Measurements from ENCODE around the gene MEIS2.

The MEIS2 gene

DNA sequence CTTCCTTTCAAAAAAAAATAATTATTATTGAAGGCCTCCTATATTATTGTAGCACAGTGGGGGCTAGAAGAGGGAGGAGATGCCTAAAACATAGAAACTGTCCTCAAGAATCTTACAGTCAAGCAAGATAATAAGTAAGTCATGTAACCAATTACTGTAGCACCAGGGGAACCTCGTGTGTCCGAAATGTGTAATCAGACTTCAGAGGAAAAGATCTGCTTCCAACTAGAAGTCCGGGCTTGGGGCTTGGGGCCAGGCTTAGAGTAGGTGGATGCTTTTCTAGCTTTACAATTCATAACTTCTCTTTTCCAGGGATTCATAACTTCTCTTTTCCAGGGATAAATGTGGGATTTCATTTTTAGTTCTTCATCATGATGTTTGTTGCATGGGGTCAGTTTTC, 29.2 kb downstream of the MEIS2 start:
- TF ChIP-seq, protein P1, sequence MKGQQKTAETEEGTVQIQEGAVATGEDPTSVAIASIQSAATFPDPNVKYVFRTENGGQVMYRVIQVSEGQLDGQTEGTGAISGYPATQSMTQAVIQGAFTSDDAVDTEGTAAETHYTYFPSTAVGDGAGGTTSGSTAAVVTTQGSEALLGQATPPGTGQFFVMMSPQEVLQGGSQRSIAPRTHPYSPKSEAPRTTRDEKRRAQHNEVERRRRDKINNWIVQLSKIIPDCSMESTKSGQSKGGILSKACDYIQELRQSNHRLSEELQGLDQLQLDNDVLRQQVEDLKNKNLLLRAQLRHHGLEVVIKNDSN (IDR thresholded peaks at IDR 0.05), result no peak
- no peak for TF ChIP-seq YY1 (IDR thresholded peaks at IDR 0.05; ENCODE audit: low read depth)
- no peak for TF ChIP-seq ZBTB7A (IDR thresholded peaks at IDR 0.05; ENCODE audit: low read depth)
- TF ChIP-seq CREB1 (IDR thresholded peaks at IDR 0.05; ENCODE audit: low read depth), result no peak
- TF ChIP-seq EP300 (IDR thresholded peaks at IDR 0.05; ENCODE audit: borderline replicate concordance), result no peak
- TF ChIP-seq RAD21 (IDR thresholded peaks at IDR 0.05; ENCODE audit: low read depth), result no peak
- no peak for TF ChIP-seq TAF1 (IDR thresholded peaks at IDR 0.05; ENCODE audit: low read depth)
- no peak for TF ChIP-seq NFIC (IDR thresholded peaks at IDR 0.05)
- TF ChIP-seq, protein P2, sequence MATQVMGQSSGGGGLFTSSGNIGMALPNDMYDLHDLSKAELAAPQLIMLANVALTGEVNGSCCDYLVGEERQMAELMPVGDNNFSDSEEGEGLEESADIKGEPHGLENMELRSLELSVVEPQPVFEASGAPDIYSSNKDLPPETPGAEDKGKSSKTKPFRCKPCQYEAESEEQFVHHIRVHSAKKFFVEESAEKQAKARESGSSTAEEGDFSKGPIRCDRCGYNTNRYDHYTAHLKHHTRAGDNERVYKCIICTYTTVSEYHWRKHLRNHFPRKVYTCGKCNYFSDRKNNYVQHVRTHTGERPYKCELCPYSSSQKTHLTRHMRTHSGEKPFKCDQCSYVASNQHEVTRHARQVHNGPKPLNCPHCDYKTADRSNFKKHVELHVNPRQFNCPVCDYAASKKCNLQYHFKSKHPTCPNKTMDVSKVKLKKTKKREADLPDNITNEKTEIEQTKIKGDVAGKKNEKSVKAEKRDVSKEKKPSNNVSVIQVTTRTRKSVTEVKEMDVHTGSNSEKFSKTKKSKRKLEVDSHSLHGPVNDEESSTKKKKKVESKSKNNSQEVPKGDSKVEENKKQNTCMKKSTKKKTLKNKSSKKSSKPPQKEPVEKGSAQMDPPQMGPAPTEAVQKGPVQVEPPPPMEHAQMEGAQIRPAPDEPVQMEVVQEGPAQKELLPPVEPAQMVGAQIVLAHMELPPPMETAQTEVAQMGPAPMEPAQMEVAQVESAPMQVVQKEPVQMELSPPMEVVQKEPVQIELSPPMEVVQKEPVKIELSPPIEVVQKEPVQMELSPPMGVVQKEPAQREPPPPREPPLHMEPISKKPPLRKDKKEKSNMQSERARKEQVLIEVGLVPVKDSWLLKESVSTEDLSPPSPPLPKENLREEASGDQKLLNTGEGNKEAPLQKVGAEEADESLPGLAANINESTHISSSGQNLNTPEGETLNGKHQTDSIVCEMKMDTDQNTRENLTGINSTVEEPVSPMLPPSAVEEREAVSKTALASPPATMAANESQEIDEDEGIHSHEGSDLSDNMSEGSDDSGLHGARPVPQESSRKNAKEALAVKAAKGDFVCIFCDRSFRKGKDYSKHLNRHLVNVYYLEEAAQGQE (IDR thresholded peaks at IDR 0.05; ENCODE audit: low read depth), result no peak
- TF ChIP-seq, protein P3, sequence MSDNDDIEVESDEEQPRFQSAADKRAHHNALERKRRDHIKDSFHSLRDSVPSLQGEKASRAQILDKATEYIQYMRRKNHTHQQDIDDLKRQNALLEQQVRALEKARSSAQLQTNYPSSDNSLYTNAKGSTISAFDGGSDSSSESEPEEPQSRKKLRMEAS (IDR thresholded peaks at IDR 0.05), result no peak
- TF ChIP-seq EGR1 (IDR thresholded peaks at IDR 0.05), result no peak
- TF ChIP-seq TEAD4 (IDR thresholded peaks at IDR 0.05), result no peak
- TF ChIP-seq CEBPB (IDR thresholded peaks at IDR 0.05), result no peak
- TF ChIP-seq TCF12 (IDR thresholded peaks at IDR 0.05; ENCODE audit: low read depth), result no peak
- TF ChIP-seq FOXM1 (IDR thresholded peaks at IDR 0.05; ENCODE audit: borderline replicate concordance, low read depth), result no peak

DNA sequence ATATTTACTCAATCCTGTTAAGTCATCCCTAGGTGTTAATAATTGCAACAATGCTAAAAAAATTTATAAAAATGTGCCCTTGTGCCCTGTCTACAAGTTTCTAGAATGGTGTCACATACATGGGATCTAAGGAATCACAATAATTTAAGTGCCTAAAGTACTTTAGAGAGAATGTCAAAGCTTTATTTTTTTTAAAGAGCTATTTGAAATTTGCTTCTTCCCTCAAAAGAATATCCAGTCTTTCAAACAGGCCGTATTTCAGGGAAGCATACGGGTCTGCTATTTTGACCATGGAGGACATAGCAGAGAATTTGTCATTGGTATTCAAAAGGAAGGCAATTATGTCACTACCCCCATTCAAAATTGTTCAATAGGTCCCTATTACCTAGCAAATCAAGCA, 29.7 kb downstream of the MEIS2 start:
- TF ChIP-seq, protein P3 (IDR thresholded peaks at IDR 0.05), result no peak
- TF ChIP-seq EGR1 (IDR thresholded peaks at IDR 0.05) (no peak), ZBTB7A (IDR thresholded peaks at IDR 0.05; ENCODE audit: low read depth) (no peak), YY1 (IDR thresholded peaks at IDR 0.05; ENCODE audit: low read depth) (no peak), TEAD4 (IDR thresholded peaks at IDR 0.05) (no peak), CEBPB (IDR thresholded peaks at IDR 0.05) (no peak), EP300 (IDR thresholded peaks at IDR 0.05; ENCODE audit: borderline replicate concordance) (no peak), CREB1 (IDR thresholded peaks at IDR 0.05; ENCODE audit: low read depth) (no peak), TCF12 (IDR thresholded peaks at IDR 0.05; ENCODE audit: low read depth) (no peak)
- TF ChIP-seq, protein P1 (IDR thresholded peaks at IDR 0.05), result no peak
- TF ChIP-seq, protein P2 (IDR thresholded peaks at IDR 0.05; ENCODE audit: low read depth), result no peak

DNA sequence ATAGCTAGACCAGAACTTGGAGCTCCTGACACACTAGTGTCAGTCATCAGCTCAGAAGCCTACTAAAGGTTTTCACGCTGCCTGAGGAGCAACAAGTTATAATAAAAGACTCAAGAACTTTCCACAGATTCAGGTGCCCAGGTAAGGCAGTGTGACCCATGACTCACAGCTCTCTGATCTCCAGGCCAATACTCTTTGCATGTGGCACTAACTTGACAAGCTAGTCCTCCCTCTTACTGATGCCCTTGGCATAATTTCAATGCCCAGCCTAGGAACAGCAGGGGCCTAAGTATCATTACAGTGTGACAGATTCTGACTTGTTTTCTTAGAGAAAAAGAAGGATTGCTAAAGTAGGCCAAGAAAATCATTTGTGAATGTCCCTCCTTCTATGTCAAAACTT, 38.4 kb downstream of the MEIS2 start:
- TF ChIP-seq TCF12 (IDR thresholded peaks at IDR 0.05; ENCODE audit: low read depth), result no peak
- TF ChIP-seq, protein P3 (IDR thresholded peaks at IDR 0.05), result no peak
- TF ChIP-seq FOXM1 (IDR thresholded peaks at IDR 0.05; ENCODE audit: borderline replicate concordance, low read depth), result no peak
- TF ChIP-seq EP300 (IDR thresholded peaks at IDR 0.05; ENCODE audit: borderline replicate concordance), result no peak
- TF ChIP-seq YY1 (IDR thresholded peaks at IDR 0.05; ENCODE audit: low read depth), result no peak
- TF ChIP-seq NFIC (IDR thresholded peaks at IDR 0.05), result no peak
- TF ChIP-seq EGR1 (IDR thresholded peaks at IDR 0.05), result no peak
- TF ChIP-seq CEBPB (IDR thresholded peaks at IDR 0.05), result no peak
- TF ChIP-seq TEAD4 (IDR thresholded peaks at IDR 0.05), result no peak
- TF ChIP-seq RAD21 (IDR thresholded peaks at IDR 0.05; ENCODE audit: low read depth), result no peak
- no peak for TF ChIP-seq CREB1 (IDR thresholded peaks at IDR 0.05; ENCODE audit: low read depth)
- no peak for TF ChIP-seq TAF1 (IDR thresholded peaks at IDR 0.05; ENCODE audit: low read depth)
- no peak for TF ChIP-seq ZBTB7A (IDR thresholded peaks at IDR 0.05; ENCODE audit: low read depth)
- TF ChIP-seq, protein P1 (IDR thresholded peaks at IDR 0.05), result no peak
- TF ChIP-seq, protein P2 (IDR thresholded peaks at IDR 0.05; ENCODE audit: low read depth), result no peak

DNA sequence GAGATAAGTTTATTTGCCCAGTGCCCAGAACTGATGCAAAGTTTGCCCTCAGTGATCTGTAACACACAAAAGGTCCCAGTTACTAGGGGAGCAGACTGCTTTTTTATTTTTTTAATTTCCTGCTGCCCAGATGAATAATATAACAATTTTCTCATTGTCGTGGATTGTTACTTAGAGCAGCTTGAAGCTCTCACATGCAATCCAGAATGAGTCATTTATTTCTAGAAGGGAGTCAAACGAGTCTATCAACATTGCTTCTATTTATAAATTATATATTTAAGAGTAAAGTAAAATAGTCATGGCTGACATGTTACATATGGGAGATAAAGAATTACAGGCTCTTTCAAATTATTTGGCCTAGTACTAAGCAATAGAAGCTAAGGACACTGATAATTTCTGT, 41.3 kb downstream of the MEIS2 start:
- TF ChIP-seq TCF12 (IDR thresholded peaks at IDR 0.05; ENCODE audit: low read depth), result no peak
- no peak for TF ChIP-seq TAF1 (IDR thresholded peaks at IDR 0.05; ENCODE audit: low read depth)
- TF ChIP-seq EGR1 (IDR thresholded peaks at IDR 0.05), result no peak
- TF ChIP-seq CREB1 (IDR thresholded peaks at IDR 0.05; ENCODE audit: low read depth), result no peak
- no peak for TF ChIP-seq EP300 (IDR thresholded peaks at IDR 0.05; ENCODE audit: borderline replicate concordance)
- no peak for TF ChIP-seq ZBTB7A (IDR thresholded peaks at IDR 0.05; ENCODE audit: low read depth)
- no peak for TF ChIP-seq RAD21 (IDR thresholded peaks at IDR 0.05; ENCODE audit: low read depth)
- TF ChIP-seq, protein P2 (IDR thresholded peaks at IDR 0.05; ENCODE audit: low read depth), result no peak
- no peak for TF ChIP-seq YY1 (IDR thresholded peaks at IDR 0.05; ENCODE audit: low read depth)
- no peak for TF ChIP-seq FOXM1 (IDR thresholded peaks at IDR 0.05; ENCODE audit: borderline replicate concordance, low read depth)
- TF ChIP-seq, protein P1 (IDR thresholded peaks at IDR 0.05), result no peak

Data from Ishikawa (cell line).